GM12878 (cell line): ENCODE results near the gene PPP1R36. TPM values are rescaled to one million over a fixed set of nuclear protein-coding genes. Genes with fewer than 3 reads are reported as not detected.

ENCODE experiments used
- ASH2L ChIP-seq: fragments of 300-600, 200-600 bp; sonication (generic); IDR thresholded peaks from 2 replicates; pipeline ENCODE4 v1.6.1; 2017; ENCODE audit warnings: low read depth, mild to moderate bottlenecking, borderline replicate concordance
- CBX5 ChIP-seq: sonication (generic); IDR thresholded peaks from 2 replicates; pipeline ENCODE4 v1.6.1; 2016; ENCODE audit warnings: low read depth, moderate library complexity, mild to moderate bottlenecking, inconsistent platforms
- CREB1 ChIP-seq: IDR thresholded peaks from 2 replicates; pipeline ENCODE4 v1.6.1; 2012; ENCODE audit warnings: low read depth, mild to moderate bottlenecking, inconsistent platforms
- EGR1 ChIP-seq, 2 experiments: IDR thresholded peaks; 1 replicate in 1 of 2; 2 replicates in 1 of 2; pipeline ENCODE4 v1.6.1; 2011 to 2012; ENCODE audit warnings: low read depth in 2 of 2, low read length in 2 of 2, borderline replicate concordance in 1 of 2, mild to moderate bottlenecking in 1 of 2, moderate library complexity in 1 of 2
- HCFC1 ChIP-seq: fragments of 150-350 bp; IDR thresholded peaks from 2 replicates; pipeline ENCODE4 v1.6.1; 2014; ENCODE audit warnings: low read length
- HDAC2 ChIP-seq: fragments of 200-600 bp; sonication (generic); IDR thresholded peaks from 2 replicates; pipeline ENCODE4 v1.6.1; 2017
- MTA2 ChIP-seq: fragments of 450-650 bp; IDR thresholded peaks from 2 replicates; pipeline ENCODE4 v1.6.1; 2016; ENCODE audit warnings: low read depth, mild to moderate bottlenecking, moderate library complexity
- NFYA ChIP-seq: IDR thresholded peaks from 2 replicates; pipeline ENCODE4 v1.6.1; 2011; ENCODE audit warnings: low read depth, mild to moderate bottlenecking, low read length, improper control_type of control experiment, borderline replicate concordance
- NR2C1 ChIP-seq: fragments of 450-650 bp; IDR thresholded peaks from 2 replicates; pipeline ENCODE4 v1.6.1; 2017; ENCODE audit warnings: antibody characterized with exemption, mild to moderate bottlenecking, moderate library complexity
- NRF1 ChIP-seq: conservative IDR thresholded peaks from 2 replicates; pipeline ENCODE4 v1.6.1; 2011; ENCODE audit warnings: mild to moderate bottlenecking, low read depth, low read length, improper control_type of control experiment
- RB1 ChIP-seq: fragments of 450-650 bp; formaldehyde crosslinking; IDR thresholded peaks from 2 replicates; pipeline ENCODE4 v1.6.1; 2017; ENCODE audit warnings: mild to moderate bottlenecking, borderline replicate concordance
- RUNX3 ChIP-seq: IDR thresholded peaks from 2 replicates; pipeline ENCODE4 v1.6.1; 2012; ENCODE audit warnings: low read length, inconsistent platforms
- SMARCA5 ChIP-seq: fragments of 450-650 bp; IDR thresholded peaks from 2 replicates; pipeline ENCODE4 v1.6.1; 2017; ENCODE audit warnings: mild to moderate bottlenecking
- SREBF2 ChIP-seq: IDR thresholded peaks from 2 replicates; pipeline ENCODE4 v1.6.1; 2012; ENCODE audit warnings: mild to moderate bottlenecking, low read length
- TAF1 ChIP-seq: IDR thresholded peaks from 2 replicates; pipeline ENCODE4 v1.6.1; 2011; ENCODE audit warnings: mild to moderate bottlenecking, low read depth, low read length, borderline replicate concordance
- TCF12 ChIP-seq: IDR thresholded peaks from 2 replicates; pipeline ENCODE4 v1.6.1; 2011; ENCODE audit warnings: low read depth, mild to moderate bottlenecking, low read length
- ZBED1 ChIP-seq: IDR thresholded peaks from 2 replicates; pipeline ENCODE4 v1.6.1; 2016; ENCODE audit warnings: borderline replicate concordance
- ZNF207 ChIP-seq: fragments of 450-650 bp; IDR thresholded peaks from 2 replicates; pipeline ENCODE4 v1.6.1; 2014; ENCODE audit warnings: antibody characterized with exemption, mild to moderate bottlenecking, borderline replicate concordance
- ZSCAN29 ChIP-seq: fragments of 450-650 bp; IDR thresholded peaks from 2 replicates; pipeline ENCODE4 v1.6.1; 2017; ENCODE audit warnings: mild to moderate bottlenecking, moderate library complexity
- polyA plus RNA-seq, 11 experiments: library from polyadenylated mRNA; depleted of rRNA in 4 of 11; unstranded in 6 of 11; stranded (reverse) in 5 of 11; fragments of >200 nt; fragmentation: Nextera tagmentation in 4 of 11; fragmentation: Illumina TruSeq in 1 of 11; extraction: Ambion mirVana in 4 of 11; extraction: Trizol in 1 of 11; gene quantifications; 1 replicate in 1 of 11; 2 replicates in 10 of 11; pipeline versions ENCODE4 v1.2.1 to v1.2.3, GENCODE V29; 2011 to 2016; ENCODE audit warnings: inconsistent platforms in 2 of 11, missing spikeins in 2 of 11, low read depth in 1 of 11
- total RNA-seq, 4 experiments: library from RNA; depleted of rRNA in 3 of 4; stranded (reverse); fragments of >200 nt in 3 of 4; fragmentation: Illumina TruSeq in 1 of 4; extraction: Trizol in 1 of 4; gene quantifications; 2 replicates each; pipeline versions ENCODE4 v1.2.1 to v1.2.3, GENCODE V29; 2013 to 2021
- TF ChIP-seq, protein P1 (sequence below): fragments of 450-650 bp; IDR thresholded peaks from 2 replicates; pipeline ENCODE4 v1.6.1; 2017; ENCODE audit warnings: antibody characterized with exemption, mild to moderate bottlenecking, moderate library complexity
- TF ChIP-seq, protein P2 (sequence below): fragments of 450-650 bp; IDR thresholded peaks from 2 replicates; pipeline ENCODE4 v1.6.1; 2016; ENCODE audit warnings: mild to moderate bottlenecking
- TF ChIP-seq, protein P3 (sequence below): fragments of 450-650 bp; IDR thresholded peaks from 2 replicates; pipeline ENCODE4 v1.6.1; 2017; ENCODE audit warnings: mild to moderate bottlenecking, moderate library complexity

Gene PPP1R36
- total and polyA plus RNA-seq, 10 of the 15 experiments (the other 5 are each of a cell fraction or from before 2014, with no cell fraction given) = 0.12 to 0.13 TPM; not detected in 8

DNA sequence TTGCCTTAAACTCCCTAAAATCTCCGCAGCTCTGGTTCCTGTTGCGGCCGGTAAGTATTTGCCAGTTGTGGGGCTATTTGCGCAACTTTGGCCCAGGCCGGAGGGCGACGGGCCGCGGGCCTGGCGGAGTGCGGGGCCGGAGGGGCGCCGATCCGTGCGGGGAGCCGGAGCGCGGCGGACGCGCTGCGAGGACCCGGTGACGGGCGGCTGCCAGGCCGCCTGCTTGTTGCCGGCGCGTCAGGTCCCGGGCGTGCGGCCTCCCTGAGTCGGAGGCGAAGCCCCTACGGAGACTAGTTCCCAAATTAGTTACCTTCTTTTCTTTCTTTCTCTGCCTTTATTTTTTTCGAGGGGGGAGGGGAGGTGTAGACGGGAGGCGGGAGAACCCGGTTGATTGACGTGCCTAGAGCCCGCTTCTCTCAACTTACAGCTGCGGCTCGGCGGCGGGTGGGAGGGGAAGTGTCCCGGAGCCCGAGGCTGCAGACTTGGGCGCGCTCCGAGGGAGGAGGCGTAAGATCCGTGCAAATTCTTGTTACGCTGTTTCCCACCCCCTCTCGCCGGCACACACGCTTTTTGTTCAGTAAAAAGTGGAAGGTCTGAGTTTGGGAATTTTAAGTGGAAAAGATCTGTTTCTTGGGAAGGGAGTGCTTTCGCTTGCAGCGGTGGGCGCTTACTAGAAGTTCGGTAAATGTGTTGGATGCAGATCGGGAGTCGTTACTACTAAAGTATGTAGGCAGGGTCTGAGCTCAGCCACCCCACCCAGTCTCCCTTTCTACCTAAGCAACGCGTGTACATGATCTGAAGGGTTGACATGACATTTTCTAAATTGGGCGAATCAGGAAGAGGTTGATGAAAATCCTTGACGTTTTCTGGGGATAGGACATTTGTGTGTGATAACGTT lies 44.6 kb upstream of the PPP1R36 start (continued):
- TF ChIP-seq ZNF207 = peak; percentile 32; the same call in 1 of the 2 replicates
- 0 out of 2 replicates have a peak, but pooled peaks have one; percentile 11 for TF ChIP-seq MTA2
- TF ChIP-seq NRF1 = no peak
- TF ChIP-seq SREBF2 = no peak
- TF ChIP-seq CBX5 = no peak
- TF ChIP-seq, protein P1, sequence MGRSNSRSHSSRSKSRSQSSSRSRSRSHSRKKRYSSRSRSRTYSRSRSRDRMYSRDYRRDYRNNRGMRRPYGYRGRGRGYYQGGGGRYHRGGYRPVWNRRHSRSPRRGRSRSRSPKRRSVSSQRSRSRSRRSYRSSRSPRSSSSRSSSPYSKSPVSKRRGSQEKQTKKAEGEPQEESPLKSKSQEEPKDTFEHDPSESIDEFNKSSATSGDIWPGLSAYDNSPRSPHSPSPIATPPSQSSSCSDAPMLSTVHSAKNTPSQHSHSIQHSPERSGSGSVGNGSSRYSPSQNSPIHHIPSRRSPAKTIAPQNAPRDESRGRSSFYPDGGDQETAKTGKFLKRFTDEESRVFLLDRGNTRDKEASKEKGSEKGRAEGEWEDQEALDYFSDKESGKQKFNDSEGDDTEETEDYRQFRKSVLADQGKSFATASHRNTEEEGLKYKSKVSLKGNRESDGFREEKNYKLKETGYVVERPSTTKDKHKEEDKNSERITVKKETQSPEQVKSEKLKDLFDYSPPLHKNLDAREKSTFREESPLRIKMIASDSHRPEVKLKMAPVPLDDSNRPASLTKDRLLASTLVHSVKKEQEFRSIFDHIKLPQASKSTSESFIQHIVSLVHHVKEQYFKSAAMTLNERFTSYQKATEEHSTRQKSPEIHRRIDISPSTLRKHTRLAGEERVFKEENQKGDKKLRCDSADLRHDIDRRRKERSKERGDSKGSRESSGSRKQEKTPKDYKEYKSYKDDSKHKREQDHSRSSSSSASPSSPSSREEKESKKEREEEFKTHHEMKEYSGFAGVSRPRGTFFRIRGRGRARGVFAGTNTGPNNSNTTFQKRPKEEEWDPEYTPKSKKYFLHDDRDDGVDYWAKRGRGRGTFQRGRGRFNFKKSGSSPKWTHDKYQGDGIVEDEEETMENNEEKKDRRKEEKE = peak; percentile 64; the same call in 1 of the 2 replicates
- TF ChIP-seq, protein P2, sequence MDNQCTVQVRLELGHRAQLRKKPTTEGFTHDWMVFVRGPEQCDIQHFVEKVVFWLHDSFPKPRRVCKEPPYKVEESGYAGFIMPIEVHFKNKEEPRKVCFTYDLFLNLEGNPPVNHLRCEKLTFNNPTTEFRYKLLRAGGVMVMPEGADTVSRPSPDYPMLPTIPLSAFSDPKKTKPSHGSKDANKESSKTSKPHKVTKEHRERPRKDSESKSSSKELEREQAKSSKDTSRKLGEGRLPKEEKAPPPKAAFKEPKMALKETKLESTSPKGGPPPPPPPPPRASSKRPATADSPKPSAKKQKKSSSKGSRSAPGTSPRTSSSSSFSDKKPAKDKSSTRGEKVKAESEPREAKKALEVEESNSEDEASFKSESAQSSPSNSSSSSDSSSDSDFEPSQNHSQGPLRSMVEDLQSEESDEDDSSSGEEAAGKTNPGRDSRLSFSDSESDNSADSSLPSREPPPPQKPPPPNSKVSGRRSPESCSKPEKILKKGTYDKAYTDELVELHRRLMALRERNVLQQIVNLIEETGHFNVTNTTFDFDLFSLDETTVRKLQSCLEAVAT = peak; percentile 88
- no peak for TF ChIP-seq ASH2L
- peak; percentile 71; the same call in 1 of the 2 replicates for TF ChIP-seq RB1
- TF ChIP-seq HCFC1 = 0 out of 2 replicates have a peak, but pooled peaks have one; percentile 20
- no peak for TF ChIP-seq CREB1
- TF ChIP-seq RUNX3 = peak; percentile 16; the same call in 1 of the 2 replicates
- TF ChIP-seq HDAC2 = no peak
- 0 out of 2 replicates have a peak, but pooled peaks have one; percentile 53 for TF ChIP-seq ZSCAN29
- TF ChIP-seq, protein P3, sequence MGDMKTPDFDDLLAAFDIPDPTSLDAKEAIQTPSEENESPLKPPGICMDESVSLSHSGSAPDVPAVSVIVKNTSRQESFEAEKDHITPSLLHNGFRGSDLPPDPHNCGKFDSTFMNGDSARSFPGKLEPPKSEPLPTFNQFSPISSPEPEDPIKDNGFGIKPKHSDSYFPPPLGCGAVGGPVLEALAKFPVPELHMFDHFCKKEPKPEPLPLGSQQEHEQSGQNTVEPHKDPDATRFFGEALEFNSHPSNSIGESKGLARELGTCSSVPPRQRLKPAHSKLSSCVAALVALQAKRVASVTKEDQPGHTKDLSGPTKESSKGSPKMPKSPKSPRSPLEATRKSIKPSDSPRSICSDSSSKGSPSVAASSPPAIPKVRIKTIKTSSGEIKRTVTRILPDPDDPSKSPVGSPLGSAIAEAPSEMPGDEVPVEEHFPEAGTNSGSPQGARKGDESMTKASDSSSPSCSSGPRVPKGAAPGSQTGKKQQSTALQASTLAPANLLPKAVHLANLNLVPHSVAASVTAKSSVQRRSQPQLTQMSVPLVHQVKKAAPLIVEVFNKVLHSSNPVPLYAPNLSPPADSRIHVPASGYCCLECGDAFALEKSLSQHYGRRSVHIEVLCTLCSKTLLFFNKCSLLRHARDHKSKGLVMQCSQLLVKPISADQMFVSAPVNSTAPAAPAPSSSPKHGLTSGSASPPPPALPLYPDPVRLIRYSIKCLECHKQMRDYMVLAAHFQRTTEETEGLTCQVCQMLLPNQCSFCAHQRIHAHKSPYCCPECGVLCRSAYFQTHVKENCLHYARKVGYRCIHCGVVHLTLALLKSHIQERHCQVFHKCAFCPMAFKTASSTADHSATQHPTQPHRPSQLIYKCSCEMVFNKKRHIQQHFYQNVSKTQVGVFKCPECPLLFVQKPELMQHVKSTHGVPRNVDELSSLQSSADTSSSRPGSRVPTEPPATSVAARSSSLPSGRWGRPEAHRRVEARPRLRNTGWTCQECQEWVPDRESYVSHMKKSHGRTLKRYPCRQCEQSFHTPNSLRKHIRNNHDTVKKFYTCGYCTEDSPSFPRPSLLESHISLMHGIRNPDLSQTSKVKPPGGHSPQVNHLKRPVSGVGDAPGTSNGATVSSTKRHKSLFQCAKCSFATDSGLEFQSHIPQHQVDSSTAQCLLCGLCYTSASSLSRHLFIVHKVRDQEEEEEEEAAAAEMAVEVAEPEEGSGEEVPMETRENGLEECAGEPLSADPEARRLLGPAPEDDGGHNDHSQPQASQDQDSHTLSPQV = peak; percentile 38; the same call in 1 of the 2 replicates
- TF ChIP-seq TCF12 = no peak; the same call in 1 of the 2 replicates
- 0 out of 2 replicates have a peak, but pooled peaks have one; percentile 10 for TF ChIP-seq NR2C1
- peak; percentile 55 for TF ChIP-seq SMARCA5
- TF ChIP-seq EGR1 (IDR thresholded peaks at IDR 0.05; ENCODE audit: borderline replicate concordance in 1 of 2, low read depth in 2 of 2, low read length in 2 of 2) = 0 out of 3 replicates have a peak, but pooled peaks of 1 of the 2 experiments have one; percentile 7
- 0 out of 2 replicates have a peak, but pooled peaks have one; percentile 35 for TF ChIP-seq ZBED1
- no peak for TF ChIP-seq NFYA
- TF ChIP-seq TAF1 = 0 out of 2 replicates have a peak, but pooled peaks have one; percentile 37
